Tibial nerve (tissue), 3 donors: Measurements from ENCODE around the gene ELP4.

Experiments
- POLR2A ChIP-seq, 2 donors: fragments of 450-650 bp; IDR thresholded peaks; one replicate each; pipeline ENCODE4 v1.6.1; 2017; ENCODE audit warnings: antibody characterized with exemption in 2 of 2, mild to moderate bottlenecking in 2 of 2, moderate library complexity in 2 of 2
- TF ChIP-seq, protein P1 (sequence below), 5 experiments: fragments of 200-600 bp in 3 of 5; fragments of 450-650 bp in 2 of 5; sonication (generic) in 3 of 5; IDR thresholded peaks; one replicate each; pipeline ENCODE4 v1.5.1; 2016 to 2019; ENCODE audit warnings: antibody characterized with exemption in 5 of 5, mild to moderate bottlenecking in 3 of 5, moderate library complexity in 2 of 5

DNA sequence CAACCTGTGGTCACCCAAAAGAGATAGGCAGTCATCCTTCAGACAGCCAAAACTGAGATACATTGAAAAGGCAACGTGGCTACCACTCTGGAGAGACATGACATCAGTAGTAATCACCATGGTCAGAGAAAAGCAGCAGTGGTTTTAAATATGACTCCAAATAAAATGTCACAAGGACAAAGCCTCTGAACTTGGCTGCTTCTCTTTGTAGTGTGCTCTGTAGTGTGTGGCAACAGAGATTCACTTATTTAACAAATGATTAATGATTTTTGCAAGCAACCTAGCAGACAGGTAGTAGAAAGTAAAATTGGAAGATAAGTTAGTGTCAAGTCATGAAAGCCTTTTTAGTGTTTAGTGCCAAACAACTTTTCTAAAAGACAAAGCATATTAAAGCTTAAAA lies 238.0 kb downstream of the ELP4 start:
- no peak for TF ChIP-seq POLR2A (IDR thresholded peaks at IDR 0.05)
- TF ChIP-seq, protein P1, sequence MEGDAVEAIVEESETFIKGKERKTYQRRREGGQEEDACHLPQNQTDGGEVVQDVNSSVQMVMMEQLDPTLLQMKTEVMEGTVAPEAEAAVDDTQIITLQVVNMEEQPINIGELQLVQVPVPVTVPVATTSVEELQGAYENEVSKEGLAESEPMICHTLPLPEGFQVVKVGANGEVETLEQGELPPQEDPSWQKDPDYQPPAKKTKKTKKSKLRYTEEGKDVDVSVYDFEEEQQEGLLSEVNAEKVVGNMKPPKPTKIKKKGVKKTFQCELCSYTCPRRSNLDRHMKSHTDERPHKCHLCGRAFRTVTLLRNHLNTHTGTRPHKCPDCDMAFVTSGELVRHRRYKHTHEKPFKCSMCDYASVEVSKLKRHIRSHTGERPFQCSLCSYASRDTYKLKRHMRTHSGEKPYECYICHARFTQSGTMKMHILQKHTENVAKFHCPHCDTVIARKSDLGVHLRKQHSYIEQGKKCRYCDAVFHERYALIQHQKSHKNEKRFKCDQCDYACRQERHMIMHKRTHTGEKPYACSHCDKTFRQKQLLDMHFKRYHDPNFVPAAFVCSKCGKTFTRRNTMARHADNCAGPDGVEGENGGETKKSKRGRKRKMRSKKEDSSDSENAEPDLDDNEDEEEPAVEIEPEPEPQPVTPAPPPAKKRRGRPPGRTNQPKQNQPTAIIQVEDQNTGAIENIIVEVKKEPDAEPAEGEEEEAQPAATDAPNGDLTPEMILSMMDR (IDR thresholded peaks at IDR 0.05) = no peak
